H9 (cell line): ENCODE results near the gene USP17L5. TPM values are rescaled to one million over a fixed set of nuclear protein-coding genes. Genes with fewer than 3 reads are reported as not detected.
"Not testable (repeated sequence)": the region's sequence is repeated elsewhere in the genome, so short reads cannot be mapped to it uniquely, and the experiment has no call there.

Source experiments
- DNase-seq: peaks from one replicate; pipeline ENCODE4 v3.0.0-alpha.2; 2017
- H2AFZ ChIP-seq: one replicate; pipeline ENCODE4 v1.6.1; 2013; ENCODE audit warnings: mild to moderate bottlenecking, low read length, control low read depth, moderate library complexity
- H2AK5ac ChIP-seq: 2 replicates; pipeline ENCODE4 v1.6.1; 2013; ENCODE audit warnings: low read length, control low read depth, mixed read lengths; ENCODE audit not compliant: insufficient read length
- H2BK120ac ChIP-seq: one replicate; pipeline ENCODE4 v1.6.1; 2013; ENCODE audit warnings: low read depth, mild to moderate bottlenecking, low read length, control low read depth, inconsistent platforms; ENCODE audit not compliant: poor library complexity, severe bottlenecking
- H2BK12ac ChIP-seq: 2 replicates; pipeline ENCODE4 v1.6.1; 2013; ENCODE audit warnings: low read length, control low read depth, mixed read lengths, low read depth; ENCODE audit not compliant: insufficient read length
- H2BK15ac ChIP-seq: 2 replicates; pipeline ENCODE4 v1.6.1; 2013; ENCODE audit warnings: low read depth, low read length, control low read depth
- H2BK20ac ChIP-seq: one replicate; pipeline ENCODE4 v1.6.1; 2013; ENCODE audit warnings: low read depth, mild to moderate bottlenecking, low read length, control low read depth, inconsistent platforms; ENCODE audit not compliant: poor library complexity, severe bottlenecking
- H2BK5ac ChIP-seq: 2 replicates; pipeline ENCODE4 v1.6.1; 2013; ENCODE audit warnings: low read length, control low read depth, mixed read lengths; ENCODE audit not compliant: insufficient read length
- H3K14ac ChIP-seq: 2 replicates; pipeline ENCODE4 v1.6.1; 2013; ENCODE audit warnings: low read length, control low read depth; ENCODE audit not compliant: insufficient read depth
- H3K18ac ChIP-seq: 2 replicates; pipeline ENCODE4 v1.6.1; 2013; ENCODE audit warnings: low read depth, mild to moderate bottlenecking, mixed read lengths, low read length, control low read depth; ENCODE audit not compliant: insufficient read length
- H3K23ac ChIP-seq: 2 replicates; pipeline ENCODE4 v1.6.1; 2013; ENCODE audit warnings: low read length, control low read depth, mixed read lengths, low read depth; ENCODE audit not compliant: insufficient read length
- H3K23me2 ChIP-seq: 2 replicates; pipeline ENCODE4 v1.6.1; 2013; ENCODE audit warnings: low read depth, mild to moderate bottlenecking, mixed read lengths, low read length, control low read depth; ENCODE audit not compliant: insufficient read length, poor library complexity, severe bottlenecking
- H3K27ac ChIP-seq: 2 replicates; pipeline ENCODE4 v1.5.1; 2013; ENCODE audit warnings: low read length, control low read depth, mixed read lengths, low read depth; ENCODE audit not compliant: insufficient read length
- H3K27me3 ChIP-seq: 2 replicates; pipeline ENCODE4 v1.6.1; 2013; ENCODE audit warnings: low read length, control low read depth, inconsistent platforms; ENCODE audit not compliant: insufficient read depth
- H3K4ac ChIP-seq: 2 replicates; pipeline ENCODE4 v1.6.1; 2013; ENCODE audit warnings: low read depth, mild to moderate bottlenecking, control low read depth, inconsistent platforms, low read length, moderate library complexity
- H3K4me1 ChIP-seq: 2 replicates; pipeline ENCODE4 v1.6.1; 2013; ENCODE audit warnings: low read length, control low read depth, inconsistent platforms; ENCODE audit not compliant: insufficient read depth
- H3K4me2 ChIP-seq: 2 replicates; pipeline ENCODE4 v1.6.1; 2013; ENCODE audit warnings: low read length, control low read depth, mixed read lengths; ENCODE audit not compliant: insufficient read length, insufficient read depth
- H3K56ac ChIP-seq: 2 replicates; pipeline ENCODE4 v1.6.1; 2013; ENCODE audit warnings: low read depth, mild to moderate bottlenecking, mixed read lengths, low read length, control low read depth; ENCODE audit not compliant: insufficient read length
- H3K79me1 ChIP-seq: 2 replicates; pipeline ENCODE4 v1.6.1; 2013; ENCODE audit warnings: low read depth, mild to moderate bottlenecking, moderate library complexity, low read length, control low read depth, inconsistent platforms; ENCODE audit not compliant: insufficient read depth, poor library complexity, severe bottlenecking
- H3K79me2 ChIP-seq: 2 replicates; pipeline ENCODE4 v1.6.1; 2013; ENCODE audit warnings: low read length, control low read depth, inconsistent platforms; ENCODE audit not compliant: insufficient read depth
- H3K9ac ChIP-seq: 2 replicates; pipeline ENCODE4 v1.6.1; 2013; ENCODE audit warnings: low read length, control low read depth, mixed read lengths; ENCODE audit not compliant: insufficient read length; ENCODE audit errors: extremely low read depth
- H3K9me3 ChIP-seq: one replicate; pipeline ENCODE4 v1.6.1; 2013; ENCODE audit warnings: low read depth, low read length, inconsistent platforms; ENCODE audit not compliant: control insufficient read depth
- H3T11ph ChIP-seq: one replicate; pipeline ENCODE4 v1.6.1; 2013; ENCODE audit warnings: mild to moderate bottlenecking, low read length, control low read depth, inconsistent platforms
- H4K20me1 ChIP-seq: one replicate; pipeline ENCODE4 v1.6.1; 2013; ENCODE audit not compliant: control insufficient read depth, insufficient read length, insufficient read depth
- H4K5ac ChIP-seq: 2 replicates; pipeline ENCODE4 v1.6.1; 2013; ENCODE audit warnings: low read depth, mild to moderate bottlenecking, mixed read lengths, low read length, control low read depth; ENCODE audit not compliant: insufficient read length
- H4K8ac ChIP-seq: replicated peaks from 2 replicates; pipeline ENCODE4 v1.6.1; 2013; ENCODE audit warnings: low read length, control low read depth, mixed read lengths, low read depth; ENCODE audit not compliant: insufficient read length
- H4K91ac ChIP-seq: 2 replicates; pipeline ENCODE4 v1.6.1; 2013; ENCODE audit warnings: low read depth, mild to moderate bottlenecking, moderate library complexity, mixed read lengths, low read length, control low read depth; ENCODE audit not compliant: insufficient read length
- H3K27ac Mint-ChIP-seq, 3 experiments: 2 replicates in 2 of 3; 3 replicates in 1 of 3; pipeline ENCODE4 v1.8.0; 2020 to 2021; ENCODE audit warnings: mixed read lengths in 3 of 3, mild to moderate bottlenecking in 1 of 3, moderate library complexity in 1 of 3
- H3K27me3 Mint-ChIP-seq: 2 replicates; pipeline ENCODE4 v1.8.0; 2021; ENCODE audit warnings: low read depth, mild to moderate bottlenecking, moderate library complexity, mixed read lengths
- H3K36me3 Mint-ChIP-seq, 3 experiments: 2 replicates in 2 of 3; 3 replicates in 1 of 3; pipeline ENCODE4 v1.8.0; 2020 to 2021; ENCODE audit warnings: low read depth in 3 of 3, mixed read lengths in 3 of 3; ENCODE audit not compliant: insufficient read depth in 1 of 3
- H3K4me1 Mint-ChIP-seq, 2 experiments: 2 replicates each; pipeline ENCODE4 v1.8.0; 2020; ENCODE audit warnings: mixed read lengths in 2 of 2
- H3K4me3 Mint-ChIP-seq, 2 experiments: 2 replicates in 1 of 2; 3 replicates in 1 of 2; pipeline ENCODE4 v1.8.0; 2020 to 2021; ENCODE audit warnings: mild to moderate bottlenecking in 2 of 2, mixed read lengths in 2 of 2, moderate library complexity in 1 of 2
- H3K9me3 Mint-ChIP-seq, 2 experiments: 2 replicates in 1 of 2; 3 replicates in 1 of 2; pipeline ENCODE4 v1.8.0; 2020; ENCODE audit warnings: mild to moderate bottlenecking in 2 of 2, mixed read lengths in 2 of 2, moderate library complexity in 1 of 2
- WGBS: extraction: QIAGEN DNeasy Blood & Tissue Kit; methylation state at CpG from one replicate; pipeline ENCODE4 v1.1.7; 2013; ENCODE audit warnings: missing lambda C conversion rate, low lambda C conversion rate, mixed read lengths; ENCODE audit not compliant: insufficient read length; ENCODE audit errors: extremely low coverage; 5-methylcytosine and 5-hydroxymethylcytosine counted together
- total RNA-seq: library from RNA; stranded (reverse); gene quantifications from 2 replicates; pipeline ENCODE4 v1.2.1, GENCODE V29; 2021

Gene USP17L5
- total RNA-seq, 1 experiment from 2014 or later: not detected

- not testable (repeated sequence) for H3K9ac ChIP-seq, H3T11ph ChIP-seq, H3K23me2 ChIP-seq, H2AFZ ChIP-seq, H3K23ac ChIP-seq, H3K4me3 Mint-ChIP-seq, H2BK20ac ChIP-seq, H3K14ac ChIP-seq, DNase-seq, H3K27ac Mint-ChIP-seq, H3K27ac ChIP-seq, H3K56ac ChIP-seq, H4K8ac ChIP-seq, H3K18ac ChIP-seq, H3K27me3 ChIP-seq, H4K5ac ChIP-seq, H2BK12ac ChIP-seq, H3K27me3 Mint-ChIP-seq, H2BK120ac ChIP-seq, H2BK15ac ChIP-seq, H3K79me1 ChIP-seq, H3K4me1 ChIP-seq, H3K79me2 ChIP-seq, H3K4me1 Mint-ChIP-seq, H2AK5ac ChIP-seq, H4K91ac ChIP-seq, H4K20me1 ChIP-seq, H3K36me3 Mint-ChIP-seq, H3K4me2 ChIP-seq, H3K9me3 ChIP-seq, H3K9me3 Mint-ChIP-seq, H2BK5ac ChIP-seq, H3K4ac ChIP-seq
- WGBS: no CpG with 5 or more reads among the region's 15 CpGs
These were observed 4.8 kb upstream of the USP17L5 start, which contains the start of gene USP17L26 for GRCh38 chr4:9334358-9334757. TSS of gene USP17L26 (plus strand) at chr4:9334658. CDS start at chr4:9334658, 0 bp downstream.

GRCh38 chr4:9343848-9344247, 4.6 kb downstream of the USP17L5 start, which contains the start of gene USP17L27:
TSS of gene USP17L27 (plus strand) at chr4:9344148. CDS start at chr4:9344148, 0 bp downstream.
- not testable (repeated sequence) for H2BK12ac ChIP-seq, H3K23me2 ChIP-seq, H3K79me2 ChIP-seq, H3K36me3 Mint-ChIP-seq, H4K5ac ChIP-seq, H3K4me1 Mint-ChIP-seq, H3K9ac ChIP-seq, H2BK15ac ChIP-seq, H3K27ac ChIP-seq, H3K18ac ChIP-seq, H3T11ph ChIP-seq, H4K91ac ChIP-seq, H3K4me3 Mint-ChIP-seq, H2AFZ ChIP-seq, H2BK20ac ChIP-seq, H3K4me1 ChIP-seq, H4K20me1 ChIP-seq, DNase-seq, H2BK5ac ChIP-seq, H3K9me3 ChIP-seq, H3K4ac ChIP-seq, H2AK5ac ChIP-seq, H3K4me2 ChIP-seq, H4K8ac ChIP-seq, H3K27me3 Mint-ChIP-seq, H3K9me3 Mint-ChIP-seq, H3K27ac Mint-ChIP-seq, H2BK120ac ChIP-seq, H3K23ac ChIP-seq, H3K14ac ChIP-seq, H3K27me3 ChIP-seq, H3K56ac ChIP-seq, H3K79me1 ChIP-seq
- no CpG with 5 or more reads among the region's 15 CpGs for WGBS
